DOHH2 (cell line): ENCODE data around the gene HRH4.

Experiments used
- H3F3A ChIP-seq: fragments of 200-600 bp; sonication (generic), shearing (Covaris generic); 2 replicates; pipeline ENCODE4 v1.6.0; 2016; ENCODE audit warnings: antibody characterized with exemption, mild to moderate bottlenecking; ENCODE audit not compliant: control insufficient read depth, insufficient read depth
- H3K27ac ChIP-seq: fragments of 200-600 bp; sonication (generic); 2 replicates; pipeline ENCODE4 v1.5.1; 2014; ENCODE audit warnings: low read depth, mild to moderate bottlenecking, low read length, moderate library complexity
- H3K27me3 ChIP-seq: fragments of 200-600 bp; sonication (generic); 2 replicates; pipeline ENCODE4 v1.6.1; 2014; ENCODE audit warnings: mild to moderate bottlenecking, low read length, mixed read lengths; ENCODE audit not compliant: control insufficient read depth
- H3K36me3 ChIP-seq: fragments of 200-600 bp; sonication (generic); 2 replicates; pipeline ENCODE4 v1.6.1; 2014; ENCODE audit warnings: mild to moderate bottlenecking, low read length, moderate library complexity, mixed read lengths; ENCODE audit not compliant: control insufficient read depth
- H3K4me1 ChIP-seq: fragments of 200-600 bp; sonication (generic); 2 replicates; pipeline ENCODE4 v1.6.1; 2014; ENCODE audit warnings: mild to moderate bottlenecking, low read length, mixed read lengths; ENCODE audit not compliant: control insufficient read depth
- H3K4me2 ChIP-seq: fragments of 200-600 bp; sonication (generic); 2 replicates; pipeline ENCODE4 v1.6.0; 2014; ENCODE audit warnings: mild to moderate bottlenecking, low read length, moderate library complexity
- H3K4me3 ChIP-seq: fragments of 200-600 bp; sonication (generic); 2 replicates; pipeline ENCODE4 v1.5.1; 2014; ENCODE audit warnings: mild to moderate bottlenecking, low read length, mixed read lengths
- H3K79me2 ChIP-seq: fragments of 200-600 bp; sonication (generic); 2 replicates; pipeline ENCODE4 v1.6.1; 2014; ENCODE audit warnings: mild to moderate bottlenecking, low read length, mixed read lengths; ENCODE audit not compliant: control insufficient read depth
- H3K9me2 ChIP-seq: fragments of 200-600 bp; sonication (generic); replicated peaks from 2 replicates; pipeline ENCODE4 v1.6.1; 2014; ENCODE audit warnings: mild to moderate bottlenecking, low read length, mixed read lengths; ENCODE audit not compliant: control insufficient read depth
- H3K9me3 ChIP-seq: fragments of 200-600 bp; sonication (generic); 2 replicates; pipeline ENCODE4 v1.6.1; 2014; ENCODE audit warnings: antibody characterized with exemption, low read length, mixed read lengths; ENCODE audit not compliant: control insufficient read depth, insufficient read depth
- H4K20me1 ChIP-seq: fragments of 200-600 bp; sonication (generic); 2 replicates; pipeline ENCODE4 v1.6.0; 2014; ENCODE audit warnings: low read depth, mild to moderate bottlenecking, antibody characterized with exemption, low read length, moderate library complexity; ENCODE audit not compliant: control insufficient read depth, insufficient read depth
- CTCF ChIP-seq: fragments of 200-600 bp; sonication (generic); IDR thresholded peaks from one replicate; pipeline ENCODE4 v1.5.1; 2014; ENCODE audit warnings: antibody characterized with exemption, mild to moderate bottlenecking, low read depth, low read length; ENCODE audit not compliant: poor library complexity, severe bottlenecking
- EZH2phosphoT487 ChIP-seq: fragments of 200-600 bp; sonication (generic); IDR thresholded peaks from 2 replicates; pipeline ENCODE4 v1.6.1; 2017; ENCODE audit warnings: borderline replicate concordance, mild to moderate bottlenecking, antibody characterized with exemption, low read length, moderate library complexity, mixed read lengths

Gene HRH4

DNA sequence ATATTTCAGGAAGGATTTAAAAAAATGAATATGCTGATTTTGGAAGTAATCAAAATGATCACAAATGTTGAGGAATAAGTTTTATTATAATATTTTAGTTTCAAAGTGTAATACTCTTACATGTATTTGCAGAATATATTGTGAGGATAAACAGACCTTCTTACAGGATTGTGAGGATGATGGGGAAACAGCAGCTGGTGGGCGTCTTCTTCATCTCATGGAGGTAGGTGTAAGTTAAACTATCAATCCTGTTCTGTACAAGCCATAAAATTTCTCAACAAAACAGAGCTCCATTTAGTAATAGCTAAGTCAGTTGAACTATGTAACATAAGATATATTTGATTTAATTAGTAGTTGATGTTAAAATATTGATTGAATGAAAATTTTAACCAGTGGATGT is 12.5 kb upstream of the HRH4 start:
- Histone ChIP-seq H3K9me2 (no peaks in the 10 kb centered on the region), H3K4me2 (no peak overlapping the region), H3K79me2 (no peaks in the 10 kb centered on the region), H3K36me3 (no peaks in the 10 kb centered on the region), H3K4me1 (no peaks in the 10 kb centered on the region), H3F3A (no peaks in the 10 kb centered on the region), H4K20me1 (no peaks in the 10 kb centered on the region), H3K9me3 (no peaks in the 10 kb centered on the region), H3K27me3 (no peaks in the 10 kb centered on the region), H3K27ac (no peak overlapping the region), H3K4me3 (no peak overlapping the region)
- TF ChIP-seq CTCF (no peak), EZH2phosphoT487 (no peak)

GRCh38 chr18:24456549-24456948 is 3.9 kb upstream of the HRH4 start:
- H3K4me3 ChIP-seq = no peak overlapping the region
- TF ChIP-seq EZH2phosphoT487 = no peak
- TF ChIP-seq CTCF = no peak
- no peaks in the 10 kb centered on the region for H3K9me3 ChIP-seq
- H3F3A ChIP-seq = no peaks in the 10 kb centered on the region
- H3K9me2 ChIP-seq = no peaks in the 10 kb centered on the region
- H4K20me1 ChIP-seq = no peaks in the 10 kb centered on the region
- no peaks in the 10 kb centered on the region for H3K4me1 ChIP-seq
- H3K36me3 ChIP-seq = no peaks in the 10 kb centered on the region
- H3K4me2 ChIP-seq = no peak overlapping the region
- H3K27me3 ChIP-seq = no peaks in the 10 kb centered on the region
- H3K27ac ChIP-seq = no peak overlapping the region
- H3K79me2 ChIP-seq = no peaks in the 10 kb centered on the region

GRCh38 chr18:24459772-24460171 is 665 bp upstream of the HRH4 start:
- Histone ChIP-seq H3F3A (no peaks in the 10 kb centered on the region), H3K27me3 (no peaks in the 10 kb centered on the region), H3K9me2 (no peaks in the 10 kb centered on the region), H3K9me3 (no peaks in the 10 kb centered on the region), H3K4me1 (no peaks in the 10 kb centered on the region), H3K4me2 (no peak overlapping the region), H3K4me3 (no peak overlapping the region), H4K20me1 (no peaks in the 10 kb centered on the region), H3K27ac (no peak overlapping the region), H3K79me2 (no peaks in the 10 kb centered on the region), H3K36me3 (no peaks in the 10 kb centered on the region)
- TF ChIP-seq EZH2phosphoT487 = no peak
- TF ChIP-seq CTCF = no peak

GRCh38 chr18:24461996-24462395 is 1.6 kb downstream of the HRH4 start:
- no peaks in the 10 kb centered on the region for H3K9me3 ChIP-seq
- TF ChIP-seq CTCF (no peak), EZH2phosphoT487 (no peak)
- no peaks in the 10 kb centered on the region for H3K27me3 ChIP-seq
- no peak overlapping the region for H3K27ac ChIP-seq
- no peak overlapping the region for H3K4me2 ChIP-seq
- no peaks in the 10 kb centered on the region for H3F3A ChIP-seq
- H3K4me1 ChIP-seq = no peaks in the 10 kb centered on the region
- H3K79me2 ChIP-seq = no peaks in the 10 kb centered on the region
- no peaks in the 10 kb centered on the region for H4K20me1 ChIP-seq
- H3K36me3 ChIP-seq = no peaks in the 10 kb centered on the region
- no peaks in the 10 kb centered on the region for H3K9me2 ChIP-seq
- no peak overlapping the region for H3K4me3 ChIP-seq
